Heart right ventricle (tissue), 16 donors: ENCODE measurements around the gene TAF1B. TPM values are rescaled to one million over a fixed set of nuclear protein-coding genes. Genes with fewer than 3 reads are reported as not detected.

Experiments used
- ATAC-seq, 8 donors: fragments of 200-7000 bp; cut with Tn5 transposase; one replicate each; pipeline ENCODE4 v1.9.1; 2020; ENCODE audit warnings: mild to moderate bottlenecking in 8 of 8, moderate library complexity in 8 of 8, moderate number of reproducible peaks in 1 of 8
- DNase-seq, 2 donors: peaks; one replicate each; pipeline ENCODE4 v3.0.0-alpha.2; 2020
- H3K27ac ChIP-seq, 10 donors: fragments of 200-600 bp; sonication (generic) in 2 of 10; one replicate each; pipeline versions ENCODE4 v1.5.0 to v1.8.0; 2020 to 2022; ENCODE audit warnings: mild to moderate bottlenecking in 3 of 10
- H3K27me3 ChIP-seq, 7 donors: fragments of 200-600 bp; one replicate each; pipeline ENCODE4 v1.8.0; 2021 to 2022; ENCODE audit warnings: mild to moderate bottlenecking in 2 of 7
- H3K36me3 ChIP-seq, 9 donors: fragments of 200-600 bp; sonication (generic) in 1 of 9; one replicate each; pipeline versions ENCODE4 v1.5.0 to v1.8.0; 2020 to 2022; ENCODE audit warnings: mild to moderate bottlenecking in 2 of 9
- H3K4me1 ChIP-seq, 9 donors: fragments of 200-600 bp; sonication (generic) in 1 of 9; one replicate each; pipeline versions ENCODE4 v1.5.0 to v1.8.0; 2020 to 2022; ENCODE audit warnings: mild to moderate bottlenecking in 4 of 9
- H3K4me3 ChIP-seq, 10 donors: fragments of 200-600 bp; sonication (generic) in 2 of 10; one replicate each; pipeline versions ENCODE4 v1.5.0 to v1.8.0; 2020 to 2022; ENCODE audit warnings: mild to moderate bottlenecking in 7 of 10, moderate library complexity in 2 of 10
- H3K9me3 ChIP-seq, 11 donors: fragments of 200-600 bp in 10 of 11; sonication (generic) in 2 of 11; one replicate each; pipeline versions ENCODE4 v1.5.0 to v1.8.0; 2013 to 2022; ENCODE audit warnings: mild to moderate bottlenecking in 2 of 11, control low read depth in 1 of 11, moderate library complexity in 1 of 11
- CTCF ChIP-seq, 9 donors: fragments of 200-600 bp; sonication (generic) in 2 of 9; IDR thresholded peaks; one replicate each; pipeline versions ENCODE4 v1.5.0 to v1.8.0; 2021 to 2022; ENCODE audit warnings: antibody characterized with exemption in 9 of 9, mild to moderate bottlenecking in 5 of 9, moderate library complexity in 1 of 9
- WGBS, 2 donors: extraction: QIAGEN DNeasy Blood & Tissue Kit; methylation state at CpG; one replicate each; pipeline ENCODE4 v1.1.7; 2013; ENCODE audit warnings: inconsistent platforms in 1 of 2; 5-methylcytosine and 5-hydroxymethylcytosine counted together
- intact Hi-C, 10 donors: fragments of 100-400 bp; cut with DNase I; formaldehyde crosslinking; loops; one replicate each; pipeline versions ENCODE4 v1.11.1 to v1.14.2; 2022
- polyA plus RNA-seq, 2 donors: library from polyadenylated mRNA; stranded (reverse); fragments of 200-250 nt; gene quantifications; one replicate each; pipeline ENCODE4 v1.2.3, GENCODE V29; 2013
- total RNA-seq, 10 donors: library from RNA; stranded (reverse); fragmentation: NEBNext Ultra II Directional in 3 of 10; extraction: Animal tissue kit (Norgen Biotek cat#: 25700) in 3 of 10; gene quantifications; one replicate each; pipeline versions ENCODE4 v1.2.1 to v1.2.4, GENCODE V29; 2021 to 2023
- donor health status: Arrhythmogenic right ventricular cardiomyopathy.
- donor health status: ischemic (EF 13 %, LVEDD 7.1; RV severe dilation, severe dysfunction).
- donor health status: healthy with polysubstance abuse.
- donor health status: DM: no; HTN: yes; CAD: no.
- donor health status: DM: no; HTN: no; CAD: no.
- donor health status: ischemic (EF 25% LVEDD 6.9; RV normal size, moderate dysfunction).
- donor health status: ischemic (EF 25% LVEDD 5.7; RV mildly dilated, moderate dysfunction).
- donor health status: healthy.
- donor health status: DM: yes; HTN: yes; CAD: no.
- donor health status: Ischemic cardiomyopathy.
- donor health status: ischemic (EF 35%, LVEDD 5.7; RV mildly dilated, moderate dysfunction).
- donor health status: nonischemic (EF 11% LVEDD 7.7; RV severe dilation, severe dysfunction).
- donor health status: DM: yes; HTN: yes; CAD: no.
- donor health status: PGD.
- donor health status: ischemic (EF 29% LVEDD 5.4; RV normal size, mild dysfunction).
- donor health status: nonischemic (EF 23%, LVEDD 6.1; RV moderate dilation, normal function).

Gene TAF1B
- total and polyA plus RNA-seq, 12 donors, result 1.8 to 7.9 (median 4.5) TPM

- WGBS, 2 donors, result 66 to 75% methylated on average over 5 of the region's 5 CpGs
- DNase-seq (no peak), ATAC-seq (no peak)
- Histone ChIP-seq H3K9me3 (no peaks in the 10 kb centered on the region), H3K36me3 (peaks cover 0 to 43% (median 4%) of the 10 kb centered on the region in 9 donors), H3K27ac (peak overlapping the region in 1 of 10 donors; percentile 94), H3K27me3 (no peaks in the 10 kb centered on the region), H3K4me3 (peak overlapping the region in 8 of 10 donors; percentile 50 to 89 (median 71)), H3K4me1 (peaks cover 0 to 30% (median 15%) of the 10 kb centered on the region in 9 donors)
- intact Hi-C loops, result loop anchor here in 2 of 10 donors (5.0 to 10.0 kb wide), 2 partner anchors 108 to 110 kb away; partner anchors contain the start of gene GRHL1 (in 2 of the 2)
- TF ChIP-seq CTCF (IDR thresholded peaks at IDR 0.05), result no peak
These were observed 1.3 kb downstream of the TAF1B start for GRCh38 chr2:9844576-9844975.

- ATAC-seq, result no peak
These were observed 3.3 kb downstream of the TAF1B start for GRCh38 chr2:9846554-9846953.

GRCh38 chr2:9847140-9847539 lies 3.9 kb downstream of the TAF1B start:
- intact Hi-C loops, result loop anchor here in 1 of 10 donors (10.0 kb wide), 1 partner anchor 108 kb away; the partner anchor contains the start of gene GRHL1
- H3K4me3 ChIP-seq, result no peak overlapping the region
- ATAC-seq, result no peak
- peaks cover 0 to 30% (median 15%) of the 10 kb centered on the region in 9 donors for H3K4me1 ChIP-seq
- 70 to 81% methylated on average over 4 of the region's 4 CpGs for WGBS, 2 donors
- H3K27me3 ChIP-seq, result no peaks in the 10 kb centered on the region
- peaks cover 0 to 69% (median 13%) of the 10 kb centered on the region in 9 donors for H3K36me3 ChIP-seq
- no peaks in the 10 kb centered on the region for H3K9me3 ChIP-seq
- no peak for DNase-seq
- TF ChIP-seq CTCF (IDR thresholded peaks at IDR 0.05), result no peak
- no peak overlapping the region for H3K27ac ChIP-seq

More at GRCh38 chr2:9846554-9846953, 3.3 kb downstream of the TAF1B start:
- H3K27me3 ChIP-seq, result no peaks in the 10 kb centered on the region
- H3K4me3 ChIP-seq, result no peak overlapping the region
- no peak overlapping the region for H3K27ac ChIP-seq
- intact Hi-C loops, result loop anchor here in 1 of 10 donors (10.0 kb wide), 1 partner anchor 108 kb away; the partner anchor contains the start of gene GRHL1
- DNase-seq, result no peak
- no peak for TF ChIP-seq CTCF (IDR thresholded peaks at IDR 0.05)
- H3K4me1 ChIP-seq, result peaks cover 0 to 30% (median 15%) of the 10 kb centered on the region in 9 donors
- H3K9me3 ChIP-seq, result no peaks in the 10 kb centered on the region
- H3K36me3 ChIP-seq, result peaks cover 0 to 63% (median 9%) of the 10 kb centered on the region in 9 donors

GRCh38 chr2:9852881-9853280 lies 9.6 kb downstream of the TAF1B start:
- intact Hi-C loops, result no loop called here
- DNase-seq, result no peak
- H3K9me3 ChIP-seq, result no peaks in the 10 kb centered on the region
- no peak overlapping the region for H3K27ac ChIP-seq
- no peaks in the 10 kb centered on the region for H3K27me3 ChIP-seq
- ATAC-seq, result no peak
- no peak for TF ChIP-seq CTCF (IDR thresholded peaks at IDR 0.05)
- no peaks in the 10 kb centered on the region for H3K4me1 ChIP-seq
- H3K36me3 ChIP-seq, result peaks cover 0 to 99% (median 35%) of the 10 kb centered on the region in 9 donors
- no peak overlapping the region for H3K4me3 ChIP-seq
- WGBS, 2 donors, result 94 to 95% methylated on average over 2 of the region's 2 CpGs
